GM21360 (cell line): ENCODE results near the gene CLEC14A.

ENCODE experiments used
- ATAC-seq: cut with Tn5 transposase; IDR thresholded peaks from one replicate; pipeline ENCODE4 v1.9.1; 2021; ENCODE audit warnings: mild to moderate bottlenecking, moderate library complexity; ENCODE audit not compliant: unreplicated experiment

The CLEC14A gene

DNA sequence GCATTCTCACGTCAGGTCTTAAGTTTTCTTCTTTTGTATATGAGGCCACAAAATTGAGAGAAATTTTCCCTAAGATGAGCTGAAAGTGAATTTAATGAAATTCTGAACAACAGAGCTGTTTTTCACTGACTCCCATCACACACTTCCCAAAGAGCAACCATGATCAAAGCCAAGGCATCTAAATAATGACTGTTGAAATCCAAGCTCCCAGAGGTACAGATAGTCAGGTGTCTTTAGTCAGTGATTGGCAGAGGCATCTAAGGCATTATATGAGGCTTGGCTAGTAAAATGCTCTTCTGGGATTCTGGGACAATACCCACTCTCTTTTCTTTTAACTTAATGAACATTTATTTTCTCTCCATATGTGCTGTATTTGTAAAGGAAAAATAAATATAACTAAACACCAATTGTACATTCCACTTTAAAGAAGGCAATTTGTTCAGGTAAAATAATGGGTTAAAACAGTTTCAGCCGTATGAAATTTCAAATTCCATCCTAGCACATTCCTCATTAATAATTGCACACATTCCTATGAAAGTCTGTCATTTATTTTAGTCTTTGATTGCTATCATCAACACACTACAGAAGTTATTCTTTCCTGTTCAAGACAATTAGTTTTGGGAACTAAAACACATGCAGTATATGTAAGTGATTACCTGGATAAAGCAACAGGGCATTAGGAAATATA is 49.1 kb downstream of the CLEC14A start:
- ATAC-seq = no peak

DNA sequence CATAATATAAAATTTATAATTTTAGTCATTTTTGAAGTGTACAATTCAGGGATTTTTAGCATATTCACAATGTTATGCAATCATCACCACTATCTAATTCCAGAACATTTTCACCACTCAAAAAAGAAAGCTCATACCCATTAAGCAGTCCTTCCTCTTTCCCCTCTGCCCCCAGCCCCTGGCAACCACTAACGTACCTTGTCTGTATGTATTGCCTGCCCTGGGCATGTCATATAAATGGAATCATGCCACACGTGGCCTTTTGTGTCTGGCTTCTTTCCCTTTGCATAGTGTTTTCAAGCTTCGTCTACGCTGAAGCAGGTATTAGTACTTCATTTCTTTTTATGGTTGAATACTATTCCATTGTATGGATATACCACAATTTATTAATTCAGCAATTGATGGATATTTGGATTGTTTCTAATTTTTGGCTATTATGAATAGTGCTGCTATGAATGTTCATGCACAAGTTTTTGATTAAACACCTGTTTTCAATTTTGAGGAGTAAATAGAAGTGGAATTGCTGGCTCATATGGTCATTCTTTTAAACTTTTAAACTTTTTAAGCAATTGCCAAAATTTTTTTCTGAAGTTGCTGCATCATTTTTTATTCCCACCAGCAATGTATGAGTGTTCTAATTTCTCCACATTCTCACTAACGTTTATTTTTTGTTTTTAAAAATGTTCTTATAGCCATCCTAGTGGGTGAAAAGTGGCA is 49.8 kb downstream of the CLEC14A start:
- ATAC-seq = no peak

DNA sequence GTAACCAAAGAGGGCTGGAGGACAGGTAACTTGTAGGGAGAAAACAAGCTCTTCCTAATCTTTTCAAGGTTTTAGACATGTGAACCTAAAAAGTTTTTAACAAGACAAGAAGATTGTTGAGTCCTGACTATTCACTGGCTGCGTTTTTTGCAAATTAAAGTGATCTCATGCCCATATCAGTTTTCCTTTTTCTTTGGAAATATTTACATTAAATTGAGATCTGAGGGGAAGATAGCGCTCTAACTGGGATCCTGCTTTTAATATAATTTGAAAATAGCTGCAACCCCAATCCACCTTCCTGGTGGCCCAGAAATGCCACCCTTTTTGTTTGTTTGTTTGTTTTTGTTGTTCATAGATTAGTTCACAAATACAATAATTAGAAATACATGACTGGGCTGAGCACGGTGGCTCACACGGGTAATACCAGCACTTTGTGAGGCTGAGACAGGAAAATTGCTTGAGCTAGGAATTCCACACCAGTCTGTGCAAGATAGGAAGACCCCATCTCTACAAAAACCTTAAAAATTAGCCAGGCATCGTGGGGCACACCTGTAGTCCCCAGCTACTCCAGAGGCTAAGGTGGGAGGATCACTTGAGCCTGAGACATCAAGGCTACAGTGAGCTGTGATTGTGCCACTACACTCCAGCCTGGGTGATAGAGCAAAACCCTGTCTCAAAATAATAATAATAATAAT is 50.6 kb downstream of the CLEC14A start:
- ATAC-seq = no peak

DNA sequence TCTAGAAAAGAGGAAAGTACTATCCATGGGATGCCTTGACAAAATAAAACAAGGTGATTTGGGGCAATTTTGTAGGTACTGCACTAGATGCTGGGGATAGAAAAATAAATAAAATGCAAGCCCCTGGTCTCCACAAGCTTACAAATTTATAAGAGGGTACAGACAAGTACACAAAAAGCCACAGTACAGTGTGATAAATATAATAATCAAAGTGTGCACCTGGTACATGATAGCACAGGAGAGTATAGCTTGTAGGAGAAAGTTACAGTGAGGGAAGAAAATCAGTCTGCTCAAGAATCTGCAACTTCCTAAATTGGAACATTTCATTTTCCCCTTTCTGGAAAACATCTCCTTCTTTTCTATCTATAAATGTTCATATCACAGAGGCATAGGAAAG is 51.2 kb downstream of the CLEC14A start:
- ATAC-seq = no peak
